ENCODE results near the gene TSPYL1.
A peak's percentile ranks its signal among the peaks of the same experiment; 100 is the strongest.
"Not testable (repeated sequence)": the region's sequence is repeated elsewhere in the genome, so short reads cannot be mapped to it uniquely, and the experiment has no call there.

Gene TSPYL1

GRCh38 chr6:116279232-116280160 is at the start of gene TSPYL1:
Gene TSPYL1 (minus strand): TSS chr6:116279930. CDS start chr6:116279830, 100 bp downstream.
- DNase-seq (ENCODE audit: low read depth) = peak; percentile 80

GRCh38 chr6:116329156-116329555 is 49.4 kb upstream of the TSPYL1 start:
- DNase-seq (ENCODE audit: low read depth) = no peak

GRCh38 chr6:116328528-116328903 is 48.8 kb upstream of the TSPYL1 start:
- no peak for DNase-seq (ENCODE audit: low read depth)

- no peak for DNase-seq (ENCODE audit: low read depth)
Measured at GRCh38 chr6:116327803-116328527, 48.2 kb upstream of the TSPYL1 start.

GRCh38 chr6:116326996-116327395 is 47.3 kb upstream of the TSPYL1 start:
- DNase-seq (ENCODE audit: low read depth) = no peak

- no peak for DNase-seq (ENCODE audit: low read depth)
Measured at GRCh38 chr6:116326181-116326671, 46.5 kb upstream of the TSPYL1 start.

- not testable (repeated sequence) for DNase-seq (ENCODE audit: low read depth)
Measured at GRCh38 chr6:116325634-116326132, 46.0 kb upstream of the TSPYL1 start.

GRCh38 chr6:116323863-116324262 is 44.1 kb upstream of the TSPYL1 start:
- DNase-seq (ENCODE audit: low read depth) = no peak

GRCh38 chr6:116321933-116322332 is 42.2 kb upstream of the TSPYL1 start:
- not testable (repeated sequence) for DNase-seq (ENCODE audit: low read depth)

GRCh38 chr6:116316772-116317467 is 37.2 kb upstream of the TSPYL1 start:
- no peak for DNase-seq (ENCODE audit: low read depth)

GRCh38 chr6:116314878-116315277 is 35.1 kb upstream of the TSPYL1 start:
- DNase-seq (ENCODE audit: low read depth) = no peak

GRCh38 chr6:116314218-116314617 is 34.5 kb upstream of the TSPYL1 start:
- no peak for DNase-seq (ENCODE audit: low read depth)

GRCh38 chr6:116313101-116313776 is 33.5 kb upstream of the TSPYL1 start:
- no peak for DNase-seq (ENCODE audit: low read depth)

- no peak for DNase-seq (ENCODE audit: low read depth)
Measured at GRCh38 chr6:116309657-116310056, 29.9 kb upstream of the TSPYL1 start.

GRCh38 chr6:116309001-116309400 is 29.3 kb upstream of the TSPYL1 start:
- DNase-seq (ENCODE audit: low read depth) = no peak

GRCh38 chr6:116307633-116308032 is 27.9 kb upstream of the TSPYL1 start:
- no peak for DNase-seq (ENCODE audit: low read depth)

GRCh38 chr6:116307001-116307400 is 27.3 kb upstream of the TSPYL1 start:
- no peak for DNase-seq (ENCODE audit: low read depth)

- no peak for DNase-seq (ENCODE audit: low read depth)
Measured at GRCh38 chr6:116304538-116305097, 24.9 kb upstream of the TSPYL1 start.

- DNase-seq (ENCODE audit: low read depth) = no peak
Measured at GRCh38 chr6:116301104-116301503, 21.4 kb upstream of the TSPYL1 start.

GRCh38 chr6:116300566-116300965 is 20.8 kb upstream of the TSPYL1 start:
- DNase-seq (ENCODE audit: low read depth) = no peak

- no peak for DNase-seq (ENCODE audit: low read depth)
Measured at GRCh38 chr6:116298973-116299372, 19.2 kb upstream of the TSPYL1 start.
